ENCODE data around the gene FGGY. TPM values are rescaled to one million over a fixed set of nuclear protein-coding genes. Genes with fewer than 3 reads are reported as not detected.

The FGGY gene
- total RNA-seq, 1 donor from 2014 or later = 32.5 TPM

- H3K4me1 ChIP-seq = no peaks in the 10 kb centered on the region
- Mint-ChIP-seq H3K27me3 (ENCODE audit: insufficient read depth, low read depth) (no peaks in the 10 kb centered on the region), H3K4me3 (no peak overlapping the region), H3K9me3 (peaks cover 21% of the 10 kb centered on the region), H3K27ac (no peak overlapping the region), H3K4me1 (no peaks in the 10 kb centered on the region), H3K36me3 (peaks cover 7% of the 10 kb centered on the region)
- no peaks in the 10 kb centered on the region for H4K20me1 ChIP-seq (ENCODE audit: low read depth)
- DNase-seq (ENCODE audit: low spot score) = no peak
- no peaks in the 10 kb centered on the region for H3K27me3 ChIP-seq
- H3K27ac ChIP-seq = no peak overlapping the region
- no peaks in the 10 kb centered on the region for H3F3A ChIP-seq (ENCODE audit: low read depth)
- H3K79me2 ChIP-seq (ENCODE audit: low read depth) = no peaks in the 10 kb centered on the region
- no peaks in the 10 kb centered on the region for H3K9me3 ChIP-seq (ENCODE audit: low read depth)
- H3K4me3 ChIP-seq = no peak overlapping the region
- no peak overlapping the region for H2AFZ ChIP-seq (replicated peaks)
- H3K9ac ChIP-seq = no peak overlapping the region
- no peaks in the 10 kb centered on the region for H3K36me3 ChIP-seq
- TF ChIP-seq CTCF (IDR thresholded peaks at IDR 0.05) (no peak), EZH2phosphoT487 (IDR thresholded peaks at IDR 0.05) (no peak), EZH2 (IDR thresholded peaks at IDR 0.05) (no peak)
- no peak overlapping the region for H3K4me2 ChIP-seq
These were observed 10.7 kb downstream of the FGGY start for GRCh38 chr1:59307591-59307990.

GRCh38 chr1:59308839-59309238 lies 11.9 kb downstream of the FGGY start:
- no peak overlapping the region for H3K4me2 ChIP-seq
- no peaks in the 10 kb centered on the region for H4K20me1 ChIP-seq (ENCODE audit: low read depth)
- Mint-ChIP-seq H3K27me3 (ENCODE audit: insufficient read depth, low read depth) (no peaks in the 10 kb centered on the region), H3K9me3 (peaks cover 21% of the 10 kb centered on the region), H3K36me3 (peaks cover 5% of the 10 kb centered on the region), H3K4me3 (no peak overlapping the region), H3K4me1 (no peaks in the 10 kb centered on the region), H3K27ac (no peak overlapping the region)
- H3K36me3 ChIP-seq = no peaks in the 10 kb centered on the region
- H3K9ac ChIP-seq = no peak overlapping the region
- H3K9me3 ChIP-seq (ENCODE audit: low read depth) = no peaks in the 10 kb centered on the region
- TF ChIP-seq EZH2phosphoT487 (IDR thresholded peaks at IDR 0.05) (no peak), CTCF (IDR thresholded peaks at IDR 0.05) (no peak), EZH2 (IDR thresholded peaks at IDR 0.05) (no peak)
- H3F3A ChIP-seq (ENCODE audit: low read depth) = no peaks in the 10 kb centered on the region
- no peaks in the 10 kb centered on the region for H3K79me2 ChIP-seq (ENCODE audit: low read depth)
- H3K27me3 ChIP-seq = no peaks in the 10 kb centered on the region
- no peak for DNase-seq (ENCODE audit: low spot score)
- H3K4me1 ChIP-seq = no peaks in the 10 kb centered on the region
- no peak overlapping the region for H2AFZ ChIP-seq (replicated peaks)
- H3K27ac ChIP-seq = no peak overlapping the region
- H3K4me3 ChIP-seq = no peak overlapping the region

- no peaks in the 10 kb centered on the region for H3F3A ChIP-seq (ENCODE audit: low read depth)
- H3K9ac ChIP-seq = no peak overlapping the region
- no peaks in the 10 kb centered on the region for H3K36me3 ChIP-seq
- H3K4me3 ChIP-seq = no peak overlapping the region
- TF ChIP-seq CTCF (IDR thresholded peaks at IDR 0.05) = no peak
- TF ChIP-seq EZH2phosphoT487 (IDR thresholded peaks at IDR 0.05) = no peak
- TF ChIP-seq EZH2 (IDR thresholded peaks at IDR 0.05) = no peak
- no peak for DNase-seq (ENCODE audit: low spot score)
- peaks cover 16% of the 10 kb centered on the region for H3K9me3 Mint-ChIP-seq
- no peak overlapping the region for H2AFZ ChIP-seq (replicated peaks)
- H3K79me2 ChIP-seq (ENCODE audit: low read depth) = no peaks in the 10 kb centered on the region
- no peaks in the 10 kb centered on the region for H4K20me1 ChIP-seq (ENCODE audit: low read depth)
- H3K27me3 Mint-ChIP-seq (ENCODE audit: insufficient read depth, low read depth) = no peaks in the 10 kb centered on the region
- no peak overlapping the region for H3K4me3 Mint-ChIP-seq
- H3K4me2 ChIP-seq = no peak overlapping the region
- no peaks in the 10 kb centered on the region for H3K4me1 ChIP-seq
- H3K27ac Mint-ChIP-seq = no peak overlapping the region
- no peaks in the 10 kb centered on the region for H3K4me1 Mint-ChIP-seq
- H3K27me3 ChIP-seq = no peaks in the 10 kb centered on the region
- H3K36me3 Mint-ChIP-seq = peaks cover 5% of the 10 kb centered on the region
- no peak overlapping the region for H3K27ac ChIP-seq
- H3K9me3 ChIP-seq (ENCODE audit: low read depth) = no peaks in the 10 kb centered on the region
These were observed 12.5 kb downstream of the FGGY start for GRCh38 chr1:59309392-59309791.

All from neural progenitor cell (in vitro differentiated cells).